GM21423 (cell line): ENCODE measurements around the gene MCCC1.
"Not testable (repeated sequence)": the region's sequence is repeated elsewhere in the genome, so short reads cannot be mapped to it uniquely, and the experiment has no call there.

Experiments
- ATAC-seq: cut with Tn5 transposase; IDR thresholded peaks from one replicate; pipeline ENCODE4 v1.9.1; 2021; ENCODE audit warnings: mild to moderate bottlenecking, moderate library complexity; ENCODE audit not compliant: unreplicated experiment

MCCC1 gene

GRCh38 chr3:183099026-183099837 lies at the start of gene MCCC1:
Gene MCCC1 (minus strand): TSS chr3:183099496. CDS start chr3:183099440, 56 bp downstream.
- ATAC-seq, result peak; percentile 100

- ATAC-seq, result no peak
Measured at GRCh38 chr3:183148056-183148455, 48.8 kb upstream of the MCCC1 start.

- ATAC-seq, result no peak
Measured at GRCh38 chr3:183144363-183144762, 45.1 kb upstream of the MCCC1 start.

GRCh38 chr3:183142199-183142598 lies 42.9 kb upstream of the MCCC1 start:
- ATAC-seq, result no peak

- no peak for ATAC-seq
Measured at GRCh38 chr3:183134844-183135243, 35.5 kb upstream of the MCCC1 start.

- no peak for ATAC-seq
Measured at GRCh38 chr3:183132409-183132808, 33.1 kb upstream of the MCCC1 start.

- ATAC-seq, result no peak
Measured at GRCh38 chr3:183131735-183132134, 32.4 kb upstream of the MCCC1 start.

- ATAC-seq, result no peak
Measured at GRCh38 chr3:183131186-183131725, 32.0 kb upstream of the MCCC1 start.

GRCh38 chr3:183129243-183129642 lies 29.9 kb upstream of the MCCC1 start:
- ATAC-seq, result no peak

- ATAC-seq, result no peak
Measured at GRCh38 chr3:183128709-183129108, 29.4 kb upstream of the MCCC1 start.

- ATAC-seq, result no peak
Measured at GRCh38 chr3:183123891-183124290, 24.6 kb upstream of the MCCC1 start.

- no peak for ATAC-seq
Measured at GRCh38 chr3:183122257-183122932, 23.1 kb upstream of the MCCC1 start.

- ATAC-seq, result no peak
Measured at GRCh38 chr3:183120538-183121215, 21.4 kb upstream of the MCCC1 start.

- no peak for ATAC-seq
Measured at GRCh38 chr3:183117056-183117455, 17.8 kb upstream of the MCCC1 start.

- peak; percentile 86 for ATAC-seq
Measured at GRCh38 chr3:183116025-183116614, 16.8 kb upstream of the MCCC1 start.

- ATAC-seq, result no peak
Measured at GRCh38 chr3:183114384-183115178, 15.3 kb upstream of the MCCC1 start.

- not testable (repeated sequence) for ATAC-seq
Measured at GRCh38 chr3:183109847-183110246, 10.6 kb upstream of the MCCC1 start.

- ATAC-seq, result no peak
Measured at GRCh38 chr3:183108470-183108869, 9.2 kb upstream of the MCCC1 start.

GRCh38 chr3:183108001-183108449 lies 8.7 kb upstream of the MCCC1 start:
- ATAC-seq, result no peak

- ATAC-seq, result not testable (repeated sequence)
Measured at GRCh38 chr3:183107372-183107771, 8.1 kb upstream of the MCCC1 start.
